HG03457 (cell line): ENCODE measurements around the gene PPP1R1A.

ENCODE experiments used
- ATAC-seq: cut with Tn5 transposase; IDR thresholded peaks from one replicate; pipeline ENCODE4 v1.9.1; 2021; ENCODE audit warnings: moderate number of reproducible peaks; ENCODE audit not compliant: unreplicated experiment

Gene PPP1R1A, protein sequence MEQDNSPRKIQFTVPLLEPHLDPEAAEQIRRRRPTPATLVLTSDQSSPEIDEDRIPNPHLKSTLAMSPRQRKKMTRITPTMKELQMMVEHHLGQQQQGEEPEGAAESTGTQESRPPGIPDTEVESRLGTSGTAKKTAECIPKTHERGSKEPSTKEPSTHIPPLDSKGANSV

DNA sequence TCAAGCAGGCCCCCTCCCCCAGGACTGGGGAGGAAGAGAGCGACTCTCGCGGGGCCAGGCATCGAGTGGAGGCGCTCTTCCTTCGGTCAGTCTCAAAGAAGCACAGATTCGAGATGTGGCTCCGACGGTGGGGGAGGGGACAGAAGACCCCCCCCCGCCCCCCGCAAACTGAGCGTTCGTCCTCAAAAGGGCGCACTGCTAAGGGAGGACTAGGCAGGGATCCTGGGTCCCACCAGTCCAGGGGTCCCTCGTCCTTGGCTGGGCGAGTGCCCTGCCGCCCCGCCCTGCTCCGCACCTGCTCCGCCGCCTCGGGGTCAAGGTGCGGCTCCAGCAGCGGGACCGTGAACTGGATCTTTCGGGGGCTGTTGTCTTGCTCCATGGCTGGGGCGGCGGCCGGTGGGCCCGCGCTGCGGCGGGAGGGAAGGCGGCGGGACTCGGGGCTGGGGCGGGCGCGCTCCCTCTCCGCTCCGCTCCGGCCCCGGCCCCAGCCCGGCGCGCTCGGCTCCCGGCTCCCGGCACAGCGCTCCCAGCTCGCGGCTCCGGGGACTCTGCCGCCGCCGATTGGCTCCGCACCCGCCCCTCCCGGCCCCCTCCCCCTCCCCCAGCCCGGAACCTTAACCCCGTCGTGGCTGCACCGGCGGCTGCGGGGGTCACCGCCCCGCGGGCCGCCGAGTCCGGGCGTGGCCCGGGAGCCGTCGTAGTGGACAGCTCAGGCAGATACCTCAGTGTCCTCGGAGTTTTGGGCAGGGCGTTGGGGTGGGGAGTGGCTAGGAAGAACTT lies at the start of gene PPP1R1A:
Gene PPP1R1A, minus strand, starts transcription at position 550 of the 780 bp plus-strand sequence. Its CDS starts 171 bp downstream, at position 379.
- no peak for ATAC-seq

DNA sequence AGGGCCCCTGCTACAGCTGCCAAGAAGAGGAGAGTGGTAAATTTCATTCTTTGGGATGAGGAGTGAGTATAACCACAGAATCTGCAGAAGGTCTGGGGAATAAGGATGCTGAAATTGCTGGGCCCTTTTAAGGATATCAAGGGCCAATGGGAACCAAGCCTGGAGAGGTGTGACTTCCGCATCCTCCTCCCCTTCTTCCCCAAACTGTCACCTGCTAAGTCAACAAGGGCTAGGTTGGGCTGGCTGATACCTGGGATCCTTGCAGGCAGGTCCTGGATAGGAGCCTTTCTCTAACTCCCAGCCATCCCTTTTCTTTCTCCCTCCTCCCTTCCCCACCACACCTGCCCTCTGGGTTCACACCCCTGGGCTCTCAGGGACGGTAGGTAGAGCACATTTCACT lies 46.3 kb upstream of the PPP1R1A start, which contains the start of gene LACRT:
Gene LACRT, minus strand, starts transcription at position 101 of the 400 bp plus-strand sequence. Its CDS starts 54 bp downstream, at position 47.
- ATAC-seq = no peak

DNA sequence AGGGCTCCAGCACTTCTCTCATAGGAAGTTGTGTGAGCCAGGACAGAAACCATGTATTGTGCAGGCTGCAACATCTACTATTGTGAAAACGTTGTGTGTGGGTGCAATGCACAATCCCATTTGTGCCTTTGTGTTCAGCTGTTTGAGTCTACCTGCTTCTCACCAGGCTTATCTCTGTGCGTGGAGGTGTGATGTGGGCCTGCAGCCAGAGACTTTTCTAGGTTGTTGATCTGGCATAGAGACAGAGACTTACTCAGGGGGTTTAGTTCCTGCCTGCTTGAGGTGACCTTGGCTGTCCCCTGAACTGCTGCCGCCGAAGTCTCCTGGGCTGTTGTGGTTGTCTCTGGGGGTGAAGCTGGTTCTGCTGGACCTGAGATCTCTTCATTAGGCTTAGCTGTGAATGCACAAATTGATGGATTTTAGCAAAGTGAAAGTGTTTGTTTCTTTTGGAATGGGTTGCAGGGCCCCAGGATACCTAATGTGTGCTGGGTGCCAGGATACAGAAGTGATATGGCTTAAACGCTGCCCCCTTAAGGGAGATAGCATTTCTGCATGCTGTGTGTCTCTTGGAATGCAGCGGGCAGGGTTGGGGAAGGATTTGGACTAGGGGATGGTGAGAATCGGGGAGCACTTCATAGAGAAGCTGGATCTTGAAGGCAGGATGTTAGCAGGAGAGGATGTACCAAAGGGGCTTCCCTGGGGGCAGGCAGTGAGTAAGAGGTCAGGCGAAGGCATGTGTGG lies 43.7 kb upstream of the PPP1R1A start:
- no peak for ATAC-seq

DNA sequence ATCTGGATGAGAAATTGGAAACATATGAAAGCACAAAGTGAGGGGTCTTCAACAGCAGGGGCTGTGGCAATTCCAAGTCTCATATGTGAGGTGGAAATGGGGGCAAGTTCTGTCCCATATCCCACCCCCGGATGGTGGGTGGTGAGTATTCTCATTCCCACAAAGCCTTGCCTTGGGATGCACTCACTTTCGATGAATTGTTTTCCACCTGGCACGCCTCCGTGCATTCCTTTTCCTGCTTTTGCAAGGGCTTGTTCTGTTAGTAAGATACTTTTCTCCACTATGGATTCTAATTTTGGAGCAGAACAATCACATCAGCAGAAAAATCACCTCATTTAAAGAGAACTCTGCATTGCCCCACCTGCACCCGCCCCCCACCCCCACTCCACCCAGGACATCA lies 43.1 kb upstream of the PPP1R1A start:
- ATAC-seq = no peak

DNA sequence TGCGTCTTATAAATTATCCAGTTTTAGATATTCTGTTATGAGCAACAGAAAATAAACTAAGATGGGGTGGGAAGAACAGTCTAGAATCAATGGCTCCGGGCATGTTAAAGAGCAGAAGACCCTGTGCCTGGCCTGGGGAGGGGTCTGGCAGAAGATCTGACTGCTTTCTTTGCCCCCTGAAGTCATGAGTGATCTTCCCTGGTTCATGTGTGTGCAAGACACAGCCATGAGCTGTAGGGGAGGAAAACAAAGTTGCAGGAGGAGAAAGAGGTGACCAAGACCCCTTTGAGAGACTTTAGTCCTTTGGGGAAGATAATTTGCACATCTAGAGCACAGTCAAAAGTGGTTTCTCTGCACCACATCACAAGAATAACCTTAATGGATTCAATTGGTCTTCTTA lies 41.5 kb upstream of the PPP1R1A start:
- ATAC-seq = no peak

DNA sequence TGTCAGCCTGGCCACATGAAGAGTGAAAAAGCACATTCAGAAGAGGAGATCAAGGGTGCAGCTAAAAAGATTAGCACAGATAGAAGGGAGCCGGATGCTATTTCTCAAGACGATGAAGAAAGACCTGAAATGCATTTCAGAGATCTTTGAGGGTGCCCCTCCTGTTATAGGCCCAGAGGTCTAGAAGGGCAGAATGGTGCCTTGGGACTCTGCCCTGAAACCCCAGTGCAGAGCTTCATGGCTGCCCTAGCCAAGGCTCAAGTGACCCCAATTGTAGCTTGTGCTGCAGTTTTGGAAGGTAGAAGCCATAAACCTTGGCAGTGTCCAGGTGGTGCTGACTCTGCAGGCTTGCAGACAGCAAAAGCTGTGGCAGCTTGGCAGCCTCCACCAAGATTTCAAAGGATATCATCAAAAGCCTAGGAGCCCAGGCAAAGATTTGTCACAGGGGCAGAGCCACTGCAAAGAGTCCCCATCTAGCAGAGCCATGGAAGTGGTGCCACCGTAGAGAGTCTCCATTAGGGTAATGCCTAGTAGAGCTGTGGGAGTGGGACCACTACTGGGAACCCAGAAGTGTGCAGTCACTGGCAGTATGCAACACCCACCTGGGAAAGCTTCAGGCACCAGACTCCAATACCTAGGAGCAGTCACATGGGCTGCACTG lies 39.9 kb upstream of the PPP1R1A start:
- no peak for ATAC-seq

DNA sequence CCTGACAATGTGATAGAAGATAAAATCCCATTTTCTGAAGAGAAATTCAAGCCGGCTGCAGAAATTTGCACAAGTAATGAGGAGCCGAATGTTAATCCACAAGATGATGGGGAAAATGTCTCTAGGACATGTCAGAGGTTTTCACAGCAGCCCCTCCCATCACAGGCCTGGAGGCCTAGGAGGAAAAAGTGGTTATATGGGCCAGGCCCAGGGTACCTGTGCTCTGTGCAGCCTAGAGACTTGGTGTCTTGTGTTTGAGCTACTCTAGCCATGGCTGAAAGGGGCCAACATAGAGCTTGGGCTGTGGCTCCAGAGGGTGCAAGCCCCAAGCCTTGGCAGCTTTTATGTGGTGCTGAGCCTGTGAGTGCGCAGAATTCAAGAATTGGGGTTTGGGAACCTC lies 38.8 kb upstream of the PPP1R1A start:
- ATAC-seq = no peak

DNA sequence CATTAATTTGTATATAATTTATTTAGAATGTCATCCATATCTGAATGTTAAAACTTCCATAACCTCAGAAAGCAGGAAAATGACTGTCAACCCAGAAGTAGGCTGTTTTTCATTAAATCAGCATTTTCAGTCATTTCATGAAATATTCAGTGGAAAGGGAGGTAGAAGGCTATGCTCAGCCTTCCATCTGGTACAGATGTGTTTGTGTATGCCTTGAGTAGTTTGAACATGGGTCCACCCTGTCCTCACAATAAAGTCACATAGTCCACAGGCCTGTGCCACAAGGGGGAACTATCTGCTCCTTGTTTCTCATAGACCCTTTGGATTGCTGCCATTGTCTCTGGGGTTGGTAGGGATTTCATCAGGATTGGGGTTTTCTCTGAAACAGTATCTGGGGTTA lies 37.1 kb upstream of the PPP1R1A start:
- ATAC-seq = no peak

DNA sequence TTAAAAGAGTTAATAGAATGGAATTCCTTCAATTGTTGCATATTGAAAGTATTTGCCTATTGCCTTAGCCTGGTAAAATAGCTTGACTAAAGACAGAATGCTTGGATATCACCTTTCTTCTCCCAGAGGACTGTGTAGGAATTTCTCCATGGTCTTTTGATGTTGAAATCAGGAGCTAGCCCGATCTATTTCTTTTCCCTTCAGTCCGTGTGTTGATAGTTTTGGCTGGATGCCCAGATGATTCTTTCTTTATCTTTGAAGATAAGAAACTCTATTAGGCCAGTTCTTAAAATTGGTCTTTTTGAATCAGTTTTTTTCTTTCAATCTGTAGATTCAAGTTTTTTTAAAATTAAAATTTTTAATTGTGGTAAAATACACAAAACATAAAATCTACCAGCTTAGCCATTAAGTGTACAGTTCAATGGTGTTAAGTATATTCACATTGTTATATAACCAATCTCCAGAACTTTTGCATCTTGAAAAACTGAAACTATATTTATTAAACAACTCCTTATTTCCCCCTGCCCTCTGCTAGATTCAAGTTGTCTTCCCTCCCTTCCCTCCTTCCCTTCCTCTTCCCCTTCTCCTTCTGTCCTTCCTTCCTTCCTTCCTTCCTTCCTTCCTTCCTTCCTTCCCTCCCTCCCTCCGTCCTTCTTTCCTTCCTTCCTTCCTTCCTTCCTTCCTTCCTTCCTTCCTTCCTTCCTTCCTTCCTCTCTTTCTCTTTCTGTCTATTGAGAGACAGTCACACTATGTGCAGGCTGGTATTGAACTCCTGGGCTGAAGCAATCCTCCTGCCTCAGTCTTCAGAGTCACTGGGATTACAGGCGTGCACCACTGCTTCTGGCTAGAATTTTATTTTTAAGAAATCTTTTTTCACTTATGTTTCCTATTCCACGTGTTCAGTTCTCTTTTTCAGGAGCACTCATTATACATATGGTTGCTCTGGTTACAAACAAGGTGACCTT lies 36.1 kb upstream of the PPP1R1A start:
- ATAC-seq = no peak

DNA sequence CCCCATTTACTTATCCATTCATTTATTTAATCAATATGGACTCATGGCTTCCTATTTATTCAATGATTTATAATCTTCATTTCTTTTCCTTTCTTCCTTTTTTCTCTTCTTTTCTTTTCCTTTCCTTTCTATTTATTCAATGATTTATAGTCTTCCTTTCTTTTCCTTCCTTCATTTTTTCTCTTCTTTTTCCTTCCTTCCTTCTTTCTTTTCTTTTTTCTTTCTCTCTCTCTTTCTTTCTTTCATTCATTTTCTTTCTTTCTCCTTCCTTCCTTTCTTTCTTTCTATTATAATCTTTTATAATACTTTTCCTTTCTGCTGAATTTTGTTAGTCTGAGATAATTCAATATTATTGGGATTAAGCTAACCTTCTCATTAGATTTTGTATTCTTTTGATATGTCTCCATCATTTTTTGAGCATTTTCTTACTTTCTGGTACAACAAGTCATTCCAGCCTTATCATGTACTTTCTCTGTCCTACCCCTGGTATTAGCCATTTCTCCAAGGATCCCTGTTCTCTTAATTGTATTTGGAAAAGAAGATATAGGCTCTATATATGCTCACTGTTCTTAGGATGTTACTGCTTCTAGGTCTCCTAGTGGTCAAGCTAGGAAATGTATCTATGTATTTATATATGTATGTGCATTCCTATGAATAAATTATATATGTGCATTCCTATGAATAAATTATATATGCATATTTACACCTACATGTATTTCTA lies 34.2 kb upstream of the PPP1R1A start:
- no peak for ATAC-seq

DNA sequence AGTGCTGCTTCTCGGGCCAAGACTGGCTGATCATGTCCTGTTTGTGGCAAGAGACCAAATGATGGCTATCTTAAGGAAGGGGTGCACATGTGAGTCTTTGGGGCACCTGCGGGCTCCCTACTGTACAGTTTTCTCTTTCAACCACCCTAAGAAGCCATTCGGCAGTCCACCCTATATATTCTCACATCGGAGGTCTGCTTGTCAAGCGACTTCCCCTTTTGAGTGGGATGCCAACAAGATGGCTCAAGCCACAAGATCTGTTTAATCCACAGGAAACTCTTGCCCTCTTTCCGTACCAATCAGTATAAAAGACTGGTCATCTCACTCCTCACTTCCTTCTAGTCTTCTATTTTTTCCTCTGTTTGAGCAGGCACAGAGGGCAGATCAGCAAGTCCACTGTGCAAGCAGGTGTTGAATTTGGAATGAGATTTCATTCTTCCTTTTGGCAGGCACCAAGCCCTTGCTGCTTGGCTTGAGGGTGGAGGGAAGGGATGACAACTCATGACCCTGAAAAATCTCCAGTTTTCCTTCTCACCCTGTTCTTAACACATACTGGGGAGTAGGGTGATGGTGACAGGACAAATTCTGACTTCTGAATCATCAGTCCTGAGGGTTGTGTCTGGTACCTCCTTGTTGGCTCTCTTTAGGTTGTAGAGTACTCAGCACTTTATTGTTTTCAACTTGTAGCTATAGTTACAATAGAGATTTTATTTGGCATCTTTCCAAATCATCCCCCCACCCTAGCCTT lies 28.6 kb upstream of the PPP1R1A start:
- ATAC-seq = no peak

DNA sequence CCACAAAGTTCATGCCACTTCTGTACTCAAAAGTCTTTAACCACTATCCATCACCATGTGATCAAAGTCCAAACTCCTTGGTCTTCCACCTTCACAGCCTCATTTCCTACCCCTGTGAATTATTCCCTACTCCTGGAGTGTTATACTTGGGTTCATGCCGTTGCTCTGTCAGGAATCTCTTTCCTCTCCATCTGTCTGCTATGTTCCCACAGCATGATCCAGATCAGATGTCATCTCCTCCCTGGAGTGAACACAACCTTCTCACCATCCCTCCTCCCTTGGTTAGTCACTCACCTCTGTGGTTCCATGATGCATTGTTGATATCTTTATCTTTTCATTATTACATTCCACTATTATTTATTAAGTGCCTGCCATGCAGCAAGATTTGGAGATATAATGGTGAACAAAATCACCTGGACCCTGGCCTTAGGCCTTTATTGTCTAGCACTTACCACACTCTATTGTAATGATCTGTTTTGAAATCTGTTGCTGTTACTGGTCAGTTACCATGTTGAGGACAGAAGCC lies 23.8 kb upstream of the PPP1R1A start:
- no peak for ATAC-seq

DNA sequence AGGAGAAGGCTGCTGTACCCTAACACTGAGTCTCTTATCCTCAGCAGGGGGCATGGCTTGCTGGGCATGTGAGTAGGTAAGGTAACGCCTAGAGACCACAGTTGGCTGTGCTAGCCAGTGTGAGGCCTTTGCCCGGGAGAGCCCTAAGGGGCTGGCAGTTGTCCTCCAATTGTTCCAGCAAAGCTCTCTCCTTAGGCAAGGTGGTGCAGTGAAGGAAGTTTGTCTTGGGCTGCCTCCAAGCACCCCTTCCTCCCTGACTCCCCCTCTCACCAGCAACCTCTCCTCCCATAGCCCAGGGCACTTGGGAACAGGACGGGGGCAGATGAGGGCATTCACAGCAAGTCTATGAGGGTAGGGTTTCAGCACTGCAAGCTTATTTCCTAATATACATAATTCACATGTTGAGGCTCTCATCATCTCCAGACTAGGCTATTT lies 23.3 kb upstream of the PPP1R1A start:
- no peak for ATAC-seq

DNA sequence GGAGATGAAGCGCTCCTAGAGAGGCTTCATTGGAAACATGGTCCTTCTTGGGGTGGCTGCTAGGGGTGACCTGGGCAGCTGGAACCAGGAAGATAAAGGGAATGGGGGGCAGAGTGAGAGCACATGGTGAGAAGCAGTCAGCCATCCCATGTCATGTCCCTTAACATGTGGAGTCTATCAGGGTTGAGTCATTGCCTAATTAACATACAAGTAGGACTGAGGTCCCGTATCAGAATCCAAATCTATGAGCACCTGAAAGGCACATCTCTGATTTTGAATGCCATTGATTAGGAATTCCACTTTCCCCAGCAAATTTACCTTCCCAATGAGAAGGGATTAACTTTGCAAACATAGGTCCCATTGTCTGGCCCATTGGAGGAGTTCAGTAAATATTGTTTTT lies 20.3 kb upstream of the PPP1R1A start:
- ATAC-seq = no peak

DNA sequence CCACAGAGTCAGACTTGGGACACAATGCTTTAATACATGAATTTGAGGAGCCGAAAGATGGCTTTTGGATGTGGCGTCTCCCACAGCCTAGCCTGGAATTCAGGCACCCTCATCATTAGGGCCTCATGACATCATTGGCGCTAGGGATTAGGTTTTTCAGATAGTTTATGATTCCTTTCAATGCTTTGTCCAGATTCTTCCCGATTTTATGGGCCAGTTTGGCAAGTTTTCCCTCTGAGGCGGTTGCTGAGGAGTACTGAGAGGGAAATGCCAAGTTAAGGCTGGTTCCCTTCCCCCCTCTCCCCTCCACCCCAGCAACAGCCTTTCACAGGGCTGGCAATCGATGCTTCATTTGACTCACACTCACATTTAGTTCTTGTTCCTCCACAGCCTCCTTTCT lies 19.7 kb upstream of the PPP1R1A start:
- no peak for ATAC-seq

DNA sequence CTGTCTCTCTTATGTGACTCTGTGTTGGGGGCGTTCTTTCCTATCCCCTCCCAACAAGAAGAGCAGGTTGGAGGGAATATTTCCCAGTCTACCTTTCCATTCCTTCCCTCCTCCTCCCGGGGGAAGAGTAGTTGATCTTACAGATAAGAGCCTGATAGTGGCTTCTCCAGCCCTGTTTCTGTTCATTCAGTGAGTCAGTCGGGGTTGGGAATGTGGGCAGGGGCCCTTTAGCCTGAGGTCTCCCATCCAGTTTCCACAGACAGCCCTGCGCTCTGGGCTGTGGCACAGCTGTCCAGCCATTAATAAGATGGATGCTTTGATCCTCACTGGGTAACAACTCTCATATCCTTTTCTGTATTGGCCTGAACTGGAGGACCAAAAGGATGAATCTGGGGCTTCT lies 18.1 kb upstream of the PPP1R1A start:
- no peak for ATAC-seq

DNA sequence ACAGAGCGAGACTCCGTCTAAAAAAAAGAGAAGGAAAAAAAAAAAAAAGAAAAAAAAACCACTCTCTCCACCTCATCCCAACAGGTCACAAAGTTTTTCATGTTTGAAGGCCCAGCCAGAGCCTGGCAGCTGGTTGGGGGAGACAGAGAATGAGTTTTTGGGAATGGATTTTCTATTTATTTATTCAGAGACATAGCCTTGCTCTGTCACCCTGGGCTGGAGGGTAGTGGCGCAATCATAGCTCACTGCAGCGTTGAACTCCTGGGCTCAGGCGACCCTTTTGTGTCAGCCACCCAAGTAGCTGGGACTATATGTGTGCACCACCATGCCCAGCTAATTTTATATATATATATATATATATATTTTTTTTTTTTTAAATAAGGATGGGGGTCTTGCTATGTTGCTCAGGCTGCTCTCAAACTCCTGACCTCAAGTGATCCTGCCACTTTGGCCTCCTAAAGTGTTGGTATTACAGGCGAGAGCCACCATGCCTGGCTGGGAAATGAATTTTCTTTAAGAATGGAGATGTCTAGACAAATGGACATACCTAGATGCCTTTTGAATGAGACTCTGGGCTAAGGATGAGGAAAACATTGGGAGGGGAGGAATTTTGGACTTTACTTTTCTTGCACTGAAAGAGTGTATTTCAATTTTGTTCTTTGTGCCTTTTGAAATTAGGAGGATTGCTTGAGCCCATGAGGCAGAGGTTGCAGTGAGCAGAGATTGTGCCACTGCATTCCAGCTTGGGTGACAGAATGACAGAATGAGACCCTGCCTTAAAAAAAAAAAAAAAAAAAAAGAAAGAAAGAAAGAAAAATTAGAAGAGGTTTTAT lies 16.9 kb upstream of the PPP1R1A start:
- no peak for ATAC-seq

DNA sequence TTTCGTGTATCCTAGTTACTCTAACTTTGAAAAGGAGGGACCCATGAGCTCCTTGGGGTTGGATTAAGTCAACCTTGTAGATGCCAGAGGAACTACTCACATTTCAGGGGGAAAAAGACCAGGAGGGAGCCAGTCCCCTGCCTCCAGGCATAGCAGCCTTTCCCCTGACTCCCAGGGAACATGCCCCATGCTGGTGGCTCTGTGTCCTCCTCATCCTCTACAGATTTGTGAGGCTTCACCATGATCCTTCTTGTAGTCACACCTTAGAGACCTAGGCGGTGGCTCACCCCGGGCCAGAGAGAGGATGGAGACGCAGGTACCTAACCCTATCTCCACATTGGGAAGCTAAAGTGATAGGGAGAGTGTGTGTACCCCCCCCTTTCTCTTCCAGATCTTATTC lies 16.0 kb upstream of the PPP1R1A start:
- no peak for ATAC-seq
